ENCODE results near the gene SLC66A1. TPM values are rescaled to one million over a fixed set of nuclear protein-coding genes. Genes with fewer than 3 reads are reported as not detected.
"Not testable (repeated sequence)": the region's sequence is repeated elsewhere in the genome, so short reads cannot be mapped to it uniquely, and the experiment has no call there.

SLC66A1 gene
- polyA plus RNA-seq, 6 donors from 2014 or later, result 5.6 to 8.8 (median 6.3) TPM; not detected in 1

DNA sequence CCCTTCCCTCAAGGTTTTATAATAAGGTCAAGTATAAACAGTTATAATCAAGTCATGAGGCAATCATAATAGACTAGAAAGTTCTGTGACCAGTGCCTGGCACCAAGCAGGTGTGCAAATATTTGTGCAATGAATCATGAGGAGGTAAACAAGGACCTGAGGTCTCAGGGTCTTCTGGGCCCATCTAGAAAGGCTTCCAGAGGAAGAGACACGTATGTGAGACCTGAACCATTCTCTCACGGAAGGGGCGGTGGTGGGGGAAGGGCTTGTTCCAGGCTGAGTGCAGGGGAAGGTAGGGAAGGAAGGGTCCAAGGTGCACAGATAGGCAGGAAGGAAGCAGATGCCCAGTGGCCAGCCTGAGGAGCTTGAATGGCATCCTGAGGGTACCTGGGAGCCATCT, 26.8 kb upstream of the SLC66A1 start:
- H3K9me3 Mint-ChIP-seq; H3K27ac Mint-ChIP-seq; DNase-seq; H3K4me3 Mint-ChIP-seq; ATAC-seq (ENCODE audit: low read depth in 2 of 2); H3K36me3 Mint-ChIP-seq: not testable (repeated sequence)
- peaks cover 8 to 23% (median 18%) of the 10 kb centered on the region in 3 donors for H3K27me3 Mint-ChIP-seq
- H3K4me1 Mint-ChIP-seq, result peaks cover 4 to 13% (median 10%) of the 10 kb centered on the region in 3 donors

DNA sequence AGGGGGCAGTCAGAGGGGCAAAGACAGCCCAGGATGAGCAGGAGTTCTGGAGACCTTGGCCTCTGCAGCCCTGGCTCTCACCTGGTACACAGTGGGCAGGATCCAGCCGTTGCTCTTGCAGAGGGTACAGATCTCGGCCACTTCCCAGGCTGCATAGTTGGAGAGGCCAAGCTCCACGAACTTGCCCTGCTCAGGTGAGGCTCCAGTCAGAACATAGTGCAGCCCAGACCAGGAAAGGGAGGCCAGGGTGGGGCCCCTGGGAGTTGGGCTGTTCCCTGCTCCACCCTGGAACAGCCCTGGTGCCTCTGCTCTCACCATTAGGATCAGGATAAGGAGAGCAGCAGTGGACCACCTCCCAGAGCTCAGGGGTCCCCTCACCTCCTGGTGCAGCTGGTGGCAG, 26.3 kb upstream of the SLC66A1 start:
- not testable (repeated sequence) for DNase-seq; H3K9me3 Mint-ChIP-seq; H3K27ac Mint-ChIP-seq; H3K36me3 Mint-ChIP-seq; H3K4me3 Mint-ChIP-seq; ATAC-seq (ENCODE audit: low read depth in 2 of 2)
- Mint-ChIP-seq H3K27me3 (peaks cover 8 to 23% (median 18%) of the 10 kb centered on the region in 3 donors), H3K4me1 (peaks cover 4 to 13% (median 10%) of the 10 kb centered on the region in 3 donors)

DNA sequence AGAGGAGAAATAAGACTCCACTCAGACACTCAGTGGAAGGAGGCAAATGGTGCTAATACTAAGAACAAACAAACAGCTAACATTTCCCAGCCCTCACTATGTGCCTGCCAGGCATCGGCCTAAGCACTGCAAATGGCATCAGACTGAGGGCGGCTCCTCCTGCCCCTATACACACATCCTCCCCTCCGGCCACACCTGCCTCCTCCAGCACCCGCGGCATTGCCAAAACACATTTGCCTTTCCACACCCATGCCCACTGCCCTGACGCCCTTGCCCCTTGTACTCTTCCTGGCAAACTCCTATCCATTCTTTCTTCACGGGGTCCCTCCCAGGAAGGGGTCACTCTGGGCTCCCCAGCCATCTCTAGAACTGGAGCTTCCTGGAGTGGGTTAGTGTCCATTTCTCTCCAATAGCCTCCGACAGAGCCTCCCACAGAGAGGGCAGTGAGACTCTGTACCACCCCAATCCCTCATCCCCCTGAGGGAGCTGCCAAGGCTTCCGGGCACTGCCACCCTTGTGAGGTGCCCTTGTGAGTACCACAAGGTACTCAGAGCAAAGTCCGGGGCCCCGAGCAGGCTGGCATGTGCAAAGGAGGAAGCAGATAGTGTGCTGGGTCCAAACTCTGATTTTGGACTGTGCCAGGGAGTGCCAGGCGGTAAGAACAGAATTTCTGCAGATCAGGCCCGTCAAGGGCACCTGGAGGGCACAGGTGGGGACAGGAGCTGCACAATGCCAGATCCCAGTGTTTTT, 24.5 kb upstream of the SLC66A1 start:
- DNase-seq, result no peak
- Mint-ChIP-seq H3K27ac (peak overlapping the region in 2 of 6 donors; percentile 9 to 43), H3K4me3 (peak overlapping the region in 7 of 8 donors; percentile 74 to 89 (median 80)), H3K9me3 (peaks cover 0 to 8% (median 0%) of the 10 kb centered on the region in 7 donors), H3K4me1 (peaks cover 4 to 13% (median 10%) of the 10 kb centered on the region in 3 donors), H3K27me3 (peaks cover 8 to 23% (median 18%) of the 10 kb centered on the region in 3 donors), H3K36me3 (peaks cover 7 to 8% of the 10 kb centered on the region in 2 donors)
- ATAC-seq (ENCODE audit: low read depth in 2 of 2), result no peak

DNA sequence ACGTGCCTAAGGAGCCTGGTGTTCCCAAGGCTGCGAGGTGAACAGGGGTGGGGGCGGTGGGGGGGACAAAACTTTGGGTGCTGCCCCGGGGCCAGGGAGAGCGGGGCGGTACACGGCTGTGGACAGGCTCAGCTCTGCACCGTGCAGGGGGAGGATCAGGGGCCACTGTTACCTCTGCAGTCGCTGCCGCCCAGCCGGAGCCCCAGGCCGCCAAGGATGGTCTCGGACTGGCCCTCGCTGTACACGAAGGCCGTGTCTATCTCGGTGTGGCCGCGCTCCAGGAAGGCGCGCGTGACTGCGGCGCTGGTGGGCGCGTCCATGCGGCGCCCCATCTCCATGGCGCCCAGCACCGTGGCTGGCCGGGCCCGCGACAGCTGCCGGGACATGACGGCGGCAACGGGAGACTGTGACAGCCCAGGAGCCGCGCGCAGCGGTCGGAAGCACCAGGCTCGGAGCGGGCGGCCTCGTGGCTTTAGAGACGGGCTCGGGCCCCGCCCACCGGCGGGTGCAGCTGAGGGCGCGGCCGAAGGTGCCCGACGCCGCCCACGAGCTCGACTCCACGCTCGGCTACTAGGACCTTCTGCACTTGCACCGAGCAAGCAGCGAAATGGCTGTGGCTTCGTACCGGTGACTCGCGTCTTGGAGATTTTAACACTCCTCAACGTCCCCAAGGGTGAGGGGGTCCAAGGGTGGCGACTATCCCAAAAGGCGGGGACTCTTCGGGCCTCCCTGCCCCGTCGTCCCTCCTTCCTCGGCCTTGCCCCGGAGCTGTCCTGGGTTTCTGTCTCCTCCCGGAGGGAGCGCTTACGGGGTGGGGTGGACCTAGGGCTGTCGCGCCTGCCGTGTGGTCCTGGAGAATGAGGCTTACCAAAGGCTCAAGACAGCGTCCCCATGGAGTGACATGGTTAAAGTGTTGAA, 23.5 kb upstream of the SLC66A1 start, which contains the start of gene AKR7A3:
AKR7A3 (minus strand) TSS at position 447 of the 918 bp plus-strand sequence; CDS start at position 386, 61 bp downstream.
- Mint-ChIP-seq H3K27ac (peak within 1 kb of the TSS in 3 of 6 donors; percentile 38 to 49 (median 43)), H3K4me3 (peak within 1 kb of the TSS; percentile 18 to 89 (median 80)), H3K27me3 (peaks cover 8 to 23% (median 18%) of the 10 kb centered on the region in 3 donors), H3K4me1 (peaks cover 4 to 13% (median 10%) of the 10 kb centered on the region in 3 donors)
- not testable (repeated sequence) for H3K36me3 Mint-ChIP-seq, H3K9me3 Mint-ChIP-seq
- ATAC-seq (ENCODE audit: low read depth in 2 of 2) (peak; percentile 96 to 97), DNase-seq (peak; percentile 45)

DNA sequence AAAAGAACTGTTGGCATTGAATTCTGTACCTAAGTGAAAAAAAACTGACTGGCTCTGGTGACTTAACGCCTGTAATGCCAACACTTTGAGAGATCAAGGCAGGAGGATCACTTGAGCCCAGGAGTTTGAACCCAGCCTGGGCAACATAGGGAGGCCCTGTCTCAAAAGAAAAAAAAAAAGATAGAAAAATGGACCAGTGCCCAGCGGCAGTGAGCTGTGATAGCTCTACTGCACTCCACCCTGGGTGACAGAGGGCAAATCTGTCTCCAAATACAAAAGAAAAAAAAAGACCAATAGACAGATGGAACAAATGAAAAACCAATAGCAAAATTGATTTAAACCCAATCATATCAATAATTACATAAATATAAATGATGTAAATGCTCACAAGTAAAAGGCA, 22.9 kb upstream of the SLC66A1 start:
- ATAC-seq (ENCODE audit: low read depth in 2 of 2) (no peak), DNase-seq (no peak)
- Mint-ChIP-seq H3K4me3 (peak overlapping the region; percentile 18 to 89 (median 72)), H3K27me3 (peaks cover 8 to 23% (median 18%) of the 10 kb centered on the region in 3 donors), H3K9me3 (peaks cover 3 to 13% (median 6%) of the 10 kb centered on the region in 7 donors), H3K4me1 (peaks cover 4 to 13% (median 10%) of the 10 kb centered on the region in 3 donors), H3K36me3 (peaks cover 9 to 13% of the 10 kb centered on the region in 2 donors), H3K27ac (peak overlapping the region in 1 of 6 donors; percentile 49)

DNA sequence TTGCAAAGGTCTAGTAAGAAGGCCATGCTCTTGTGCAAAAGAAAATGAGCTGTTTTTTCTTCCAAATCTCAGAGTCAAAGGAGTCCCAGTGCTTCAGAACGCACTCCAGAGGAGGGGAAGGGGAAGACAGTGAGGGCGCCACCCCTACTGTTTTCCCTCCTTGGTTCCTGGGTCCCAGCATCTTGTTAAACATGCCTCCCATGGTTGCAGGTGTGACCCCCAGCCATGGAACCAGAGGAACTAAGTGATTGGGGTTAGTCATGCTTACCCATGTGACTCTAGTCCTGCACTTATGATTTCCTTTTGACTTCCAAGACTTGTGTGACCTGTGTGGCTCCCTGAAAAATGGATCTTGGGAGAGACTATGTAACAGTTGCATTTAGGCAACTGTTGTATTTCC, 17.5 kb upstream of the SLC66A1 start:
- DNase-seq (no peak), ATAC-seq (ENCODE audit: low read depth in 2 of 2) (no peak)
- Mint-ChIP-seq H3K27me3 (peaks cover 4 to 5% (median 4%) of the 10 kb centered on the region in 3 donors), H3K4me3 (no peak overlapping the region), H3K27ac (no peak overlapping the region), H3K9me3 (peaks cover 9 to 33% (median 23%) of the 10 kb centered on the region in 7 donors), H3K4me1 (peaks cover 0 to 4% (median 0%) of the 10 kb centered on the region in 3 donors), H3K36me3 (peaks cover 19 to 41% of the 10 kb centered on the region in 2 donors)

DNA sequence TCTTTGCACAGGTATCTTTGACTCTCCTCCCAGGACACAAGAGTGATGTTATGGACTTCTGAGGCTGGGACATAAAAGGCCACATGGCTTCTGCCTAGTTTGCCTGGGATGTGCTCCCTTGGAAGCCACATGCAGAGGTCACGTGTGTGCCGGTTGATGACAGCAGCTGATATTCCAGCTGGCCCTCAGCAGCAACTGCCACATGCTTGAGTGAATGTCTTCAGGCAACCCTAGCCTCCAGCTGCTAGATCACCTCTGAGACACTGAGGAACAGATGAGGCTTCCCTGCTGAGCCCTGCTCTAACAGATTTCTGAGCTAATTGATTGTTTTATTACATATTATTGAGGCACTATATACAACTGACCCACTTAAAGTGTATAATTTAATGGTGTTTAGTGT, 11.9 kb upstream of the SLC66A1 start:
- no peak overlapping the region for H3K4me3 Mint-ChIP-seq
- H3K27ac Mint-ChIP-seq, result no peak overlapping the region
- peaks cover 0 to 4% (median 0%) of the 10 kb centered on the region in 3 donors for H3K4me1 Mint-ChIP-seq
- peaks cover 31 to 35% of the 10 kb centered on the region in 2 donors for H3K36me3 Mint-ChIP-seq
- no peaks in the 10 kb centered on the region for H3K27me3 Mint-ChIP-seq
- no peak for DNase-seq
- peaks cover 3 to 13% (median 8%) of the 10 kb centered on the region in 7 donors for H3K9me3 Mint-ChIP-seq
- no peak for ATAC-seq (ENCODE audit: low read depth in 2 of 2)

DNA sequence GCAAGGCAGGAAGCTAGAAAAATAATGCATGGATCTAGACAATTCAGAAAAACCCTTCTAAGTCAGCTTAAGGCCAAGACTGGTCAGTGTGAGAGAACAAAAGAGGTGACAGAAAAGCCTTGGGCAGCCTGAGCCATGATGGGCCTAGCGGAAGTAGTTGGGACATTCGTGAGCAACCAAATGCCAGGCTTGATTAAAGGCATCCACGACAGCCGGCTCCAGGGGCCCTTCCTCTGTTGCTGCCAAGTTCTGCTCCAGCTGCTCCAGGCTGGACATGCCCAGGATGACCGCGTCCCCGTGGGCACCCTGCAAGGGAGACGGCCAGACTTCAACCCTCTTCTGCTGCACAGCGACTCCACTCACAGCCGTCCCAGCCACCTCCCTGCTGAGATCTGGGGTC, 8.0 kb upstream of the SLC66A1 start:
- not testable (repeated sequence) for H3K4me1 Mint-ChIP-seq; DNase-seq; H3K27me3 Mint-ChIP-seq; H3K4me3 Mint-ChIP-seq; H3K27ac Mint-ChIP-seq; H3K9me3 Mint-ChIP-seq; ATAC-seq (ENCODE audit: low read depth in 2 of 2)
- H3K36me3 Mint-ChIP-seq, result peaks cover 31 to 32% of the 10 kb centered on the region in 2 donors

DNA sequence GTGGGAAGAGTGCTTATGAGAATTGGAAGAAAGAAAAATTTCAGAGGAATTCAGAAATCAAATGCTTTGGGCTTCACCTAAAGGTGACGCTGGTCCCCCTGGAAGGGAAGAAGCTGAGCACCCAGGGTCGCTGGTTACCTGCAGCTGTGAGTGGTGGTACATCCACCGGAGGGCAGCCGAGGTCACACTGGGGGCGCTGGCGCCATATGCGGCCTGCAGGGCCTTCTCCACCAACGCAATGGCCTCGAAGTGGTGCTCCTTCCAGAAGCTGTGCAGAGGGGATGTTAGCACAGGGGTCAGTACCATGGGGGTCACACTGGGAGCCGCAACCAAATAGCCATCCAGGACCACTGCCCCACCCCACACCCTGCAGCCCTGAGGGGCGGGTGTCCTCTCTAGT, 6.2 kb upstream of the SLC66A1 start:
- Mint-ChIP-seq H3K9me3 (no peaks in the 10 kb centered on the region), H3K4me1 (peaks cover 8 to 17% (median 11%) of the 10 kb centered on the region in 3 donors), H3K27ac (no peak overlapping the region), H3K4me3 (no peak overlapping the region), H3K36me3 (peaks cover 22 to 32% of the 10 kb centered on the region in 2 donors), H3K27me3 (no peaks in the 10 kb centered on the region)
- DNase-seq, result no peak
- ATAC-seq (ENCODE audit: low read depth in 2 of 2), result no peak

DNA sequence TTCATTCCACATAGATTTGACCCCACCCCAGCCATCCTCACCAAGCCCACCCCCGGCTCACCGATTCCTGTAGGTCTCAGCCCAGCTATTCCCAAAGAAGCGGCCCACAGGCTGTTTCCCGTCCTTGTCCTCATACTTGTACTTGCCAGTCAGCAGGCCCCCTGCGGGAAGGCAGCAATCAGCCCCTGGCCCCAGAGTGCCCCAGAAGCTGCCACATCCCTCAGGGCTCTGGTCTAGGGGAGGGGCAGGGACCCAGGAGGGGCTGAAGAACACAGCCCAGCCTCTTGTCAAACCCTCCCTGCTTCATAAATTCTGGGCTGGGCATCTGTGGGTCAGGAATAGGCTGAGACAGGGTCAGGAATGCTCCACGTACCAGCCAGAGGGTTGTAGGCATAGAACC, 5.2 kb upstream of the SLC66A1 start:
- Mint-ChIP-seq H3K9me3 (no peaks in the 10 kb centered on the region), H3K36me3 (peaks cover 22 to 32% of the 10 kb centered on the region in 2 donors), H3K27ac (peak overlapping the region in 1 of 6 donors; percentile 37), H3K4me1 (peaks cover 14 to 23% (median 17%) of the 10 kb centered on the region in 3 donors), H3K4me3 (no peak overlapping the region), H3K27me3 (no peaks in the 10 kb centered on the region)
- DNase-seq, result no peak
- ATAC-seq (ENCODE audit: low read depth in 2 of 2), result no peak

DNA sequence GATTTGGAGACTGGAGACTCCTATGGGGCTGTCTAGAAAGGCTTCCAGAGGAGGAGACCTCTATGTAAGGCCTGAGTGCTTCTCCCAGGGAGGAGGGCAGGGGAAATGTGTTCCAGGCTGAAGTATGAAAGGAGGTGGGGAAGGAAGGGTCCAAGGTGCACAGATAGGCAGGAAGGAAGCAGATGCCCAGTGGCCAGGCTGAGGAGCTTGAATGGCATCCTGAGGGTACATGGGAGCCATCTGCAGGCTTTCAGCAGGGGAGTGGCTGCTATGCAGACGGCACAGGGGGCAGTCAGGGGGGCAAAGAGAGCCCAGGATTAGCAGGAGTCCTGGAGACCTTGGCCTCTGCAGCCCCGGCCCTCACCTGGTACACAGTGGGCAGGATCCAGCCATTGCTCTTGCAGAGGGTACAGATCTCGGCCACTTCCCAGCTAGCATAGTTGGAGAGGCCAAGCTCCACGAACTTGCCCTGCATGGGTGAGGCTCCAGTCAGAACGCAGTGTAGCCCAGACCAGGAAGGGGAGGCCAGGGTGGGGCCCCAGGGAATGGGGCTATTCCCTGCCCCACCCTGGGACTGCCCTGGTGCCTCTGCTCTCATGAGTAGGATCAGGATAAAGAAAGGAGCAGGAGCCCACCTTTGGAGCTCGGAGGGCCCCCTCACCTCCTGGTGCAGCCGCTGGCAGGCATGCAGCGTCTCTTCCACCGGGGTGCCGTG, 4.2 kb upstream of the SLC66A1 start:
- peak overlapping the region in 1 of 8 donors; percentile 81 for H3K4me3 Mint-ChIP-seq

DNA sequence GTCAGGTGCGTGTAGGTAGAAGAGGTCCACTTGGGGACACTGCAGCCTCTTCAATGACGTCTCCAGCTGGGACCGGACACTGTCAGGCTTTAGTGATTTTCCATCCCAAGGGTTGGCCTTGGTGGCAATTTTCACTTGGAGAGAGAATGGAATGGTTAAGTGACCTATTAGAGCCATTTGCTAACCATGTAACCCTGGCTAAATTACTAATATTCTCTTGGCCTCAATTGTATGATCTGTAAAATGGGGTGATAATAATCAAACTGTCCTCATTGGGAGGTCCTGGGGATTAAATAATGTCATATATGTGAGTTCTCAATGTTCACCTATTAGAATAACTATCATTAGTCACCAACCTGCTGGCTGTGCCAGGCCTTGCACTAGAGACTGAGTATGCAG, 3.6 kb upstream of the SLC66A1 start:
- ATAC-seq (ENCODE audit: low read depth in 2 of 2) (no peak), DNase-seq (no peak)
- Mint-ChIP-seq H3K4me1 (peaks cover 25 to 32% (median 27%) of the 10 kb centered on the region in 3 donors), H3K9me3 (no peaks in the 10 kb centered on the region), H3K4me3 (peak overlapping the region in 2 of 8 donors; percentile 70 to 81), H3K36me3 (peaks cover 19 to 28% of the 10 kb centered on the region in 2 donors), H3K27me3 (no peaks in the 10 kb centered on the region), H3K27ac (no peak overlapping the region)

More for the DNA sequence above, 4.2 kb upstream of the SLC66A1 start:
- no peak for ATAC-seq (ENCODE audit: low read depth in 2 of 2)
- Mint-ChIP-seq H3K9me3 (no peaks in the 10 kb centered on the region), H3K4me1 (peaks cover 20 to 27% (median 21%) of the 10 kb centered on the region in 3 donors), H3K36me3 (peaks cover 22 to 32% of the 10 kb centered on the region in 2 donors), H3K27me3 (no peaks in the 10 kb centered on the region), H3K27ac (no peak overlapping the region)
- DNase-seq, result no peak

Measured in naive B cell (primary cell).